AG04450 (cell line): ENCODE data around the gene SGO1. TPM values are rescaled to one million over a fixed set of nuclear protein-coding genes. Genes with fewer than 3 reads are reported as not detected.

ENCODE experiments used
- CTCF ChIA-PET: fragments of 300-600, 350-600 bp; formaldehyde crosslinking; extraction: SDS; loops from one replicate; lab custom pipeline; 2022; ENCODE audit warnings: antibody characterized with exemption, inconsistent platforms; lab: Charles Lee
- POLR2A ChIA-PET: fragments of 350-600 bp; formaldehyde crosslinking; extraction: SDS; loops from one replicate; lab custom pipeline; 2021; ENCODE audit warnings: antibody characterized with exemption, inconsistent platforms; lab: Yijun Ruan, JAX
- DNase-seq: peaks from one replicate; pipeline ENCODE4 v3.0.0-alpha.2; 2011; ENCODE audit warnings: low read depth, low spot score
- H3K27ac ChIP-seq: one replicate; pipeline ENCODE4 v1.5.1; 2012; ENCODE audit warnings: low read depth, low read length, control low read depth
- H3K27me3 ChIP-seq: one replicate; pipeline ENCODE4 v1.6.0; 2012; ENCODE audit warnings: low read length; ENCODE audit not compliant: control insufficient read depth, insufficient read depth
- H3K4me3 ChIP-seq: 2 replicates; pipeline ENCODE4 v1.5.1; 2011; ENCODE audit warnings: mild to moderate bottlenecking, low read depth, low read length, control low read depth
- H3K9me3 ChIP-seq: 2 replicates; pipeline ENCODE4 v1.5.1; 2012; ENCODE audit warnings: low read length; ENCODE audit not compliant: control insufficient read depth, insufficient read depth
- polyA minus RNA-seq: library from RNA; depleted of rRNA, polyadenylated mRNA; stranded (reverse); fragments of >200 nt; gene quantifications from 2 replicates; pipeline ENCODE4 v1.2.3, GENCODE V29; 2011; rRNA and poly(A)+ RNA removed
- polyA plus RNA-seq: library from polyadenylated mRNA; depleted of rRNA; stranded (reverse); fragments of >200 nt; gene quantifications from 2 replicates; pipeline ENCODE4 v1.2.3, GENCODE V29; 2011; rRNA removed
- TF ChIP-seq, protein P1 (sequence below): IDR thresholded peaks from 2 replicates; pipeline ENCODE4 v1.5.1; 2011; ENCODE audit warnings: low read depth, low read length, control low read depth, inconsistent platforms

Gene SGO1
- 1.3 and 2.2 TPM in 2 replicates for polyA plus RNA-seq
- polyA minus RNA-seq: 0.69 and 1.0 TPM in 2 replicates

DNA sequence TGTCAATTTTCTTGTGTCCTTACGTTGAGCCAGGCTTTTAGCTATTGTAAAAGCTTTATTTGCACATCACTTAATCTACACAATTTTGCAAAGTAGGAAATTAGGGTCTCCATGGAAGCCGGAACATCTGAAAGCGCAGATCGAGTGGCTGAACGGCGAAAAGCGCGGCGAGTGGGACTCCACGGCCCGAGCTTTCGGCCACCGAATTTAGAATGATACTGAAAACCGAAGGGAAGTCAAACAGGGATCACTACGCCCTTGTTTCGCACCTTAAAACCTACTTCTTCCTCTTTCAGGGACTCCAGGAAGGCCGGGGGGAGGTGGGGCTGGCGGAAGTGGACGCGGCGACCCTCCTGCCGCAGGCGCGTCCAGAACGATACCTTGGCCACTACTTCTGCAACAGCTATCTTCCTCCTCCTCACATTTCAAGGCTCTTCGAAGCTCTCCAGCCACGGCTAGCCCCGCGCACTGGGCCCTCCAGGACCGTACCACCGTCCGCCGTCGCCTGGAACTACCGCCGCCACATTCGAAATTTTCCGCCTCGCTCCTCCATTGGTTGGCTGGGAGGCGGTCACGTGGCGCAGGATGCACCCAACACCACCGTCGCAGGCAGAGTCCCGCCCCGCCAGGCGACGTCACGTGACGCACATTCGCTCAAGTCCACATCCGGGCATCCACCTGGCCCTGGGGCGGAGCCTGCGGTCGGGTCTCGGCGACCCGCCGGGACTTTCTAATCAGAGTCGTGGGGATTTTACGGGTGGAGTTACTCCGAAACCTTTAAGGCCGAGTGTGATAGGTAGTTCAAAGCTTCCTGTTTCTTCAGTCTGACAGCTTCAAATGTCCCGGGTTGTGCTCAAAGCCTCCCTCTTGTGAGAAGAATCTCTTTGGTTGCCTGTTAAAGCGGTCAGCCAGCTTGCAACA is at the start of gene SGO1:
Gene SGO1, minus strand, starts transcription at position 528 of the 921 bp plus-strand sequence. CDS start 2,179 bp downstream, outside the sequence.
- Histone ChIP-seq H3K4me3 (peak within 1 kb of the TSS; percentile 97), H3K9me3 (peaks cover 2% of the 10 kb centered on the region; the same call in 1 of the 2 replicates), H3K27me3 (no peaks in the 10 kb centered on the region), H3K27ac (peak within 1 kb of the TSS; percentile 92)
- CTCF ChIA-PET: interaction anchor here (0.6 to 0.9 kb wide), 2 partner anchors 145 to 175 kb away, joined by 3 to 4 read pairs; no protein-coding TSS in a partner anchor
- DNase-seq: peak; percentile 90
- TF ChIP-seq, protein P1, sequence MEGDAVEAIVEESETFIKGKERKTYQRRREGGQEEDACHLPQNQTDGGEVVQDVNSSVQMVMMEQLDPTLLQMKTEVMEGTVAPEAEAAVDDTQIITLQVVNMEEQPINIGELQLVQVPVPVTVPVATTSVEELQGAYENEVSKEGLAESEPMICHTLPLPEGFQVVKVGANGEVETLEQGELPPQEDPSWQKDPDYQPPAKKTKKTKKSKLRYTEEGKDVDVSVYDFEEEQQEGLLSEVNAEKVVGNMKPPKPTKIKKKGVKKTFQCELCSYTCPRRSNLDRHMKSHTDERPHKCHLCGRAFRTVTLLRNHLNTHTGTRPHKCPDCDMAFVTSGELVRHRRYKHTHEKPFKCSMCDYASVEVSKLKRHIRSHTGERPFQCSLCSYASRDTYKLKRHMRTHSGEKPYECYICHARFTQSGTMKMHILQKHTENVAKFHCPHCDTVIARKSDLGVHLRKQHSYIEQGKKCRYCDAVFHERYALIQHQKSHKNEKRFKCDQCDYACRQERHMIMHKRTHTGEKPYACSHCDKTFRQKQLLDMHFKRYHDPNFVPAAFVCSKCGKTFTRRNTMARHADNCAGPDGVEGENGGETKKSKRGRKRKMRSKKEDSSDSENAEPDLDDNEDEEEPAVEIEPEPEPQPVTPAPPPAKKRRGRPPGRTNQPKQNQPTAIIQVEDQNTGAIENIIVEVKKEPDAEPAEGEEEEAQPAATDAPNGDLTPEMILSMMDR: 0 out of 2 replicates have a peak, but pooled peaks have one; percentile 13
- POLR2A ChIA-PET: interaction anchor here (0.6 kb wide), 2 partner anchors 37 to 287 kb away, joined by 3 read pairs; no protein-coding TSS in a partner anchor

DNA sequence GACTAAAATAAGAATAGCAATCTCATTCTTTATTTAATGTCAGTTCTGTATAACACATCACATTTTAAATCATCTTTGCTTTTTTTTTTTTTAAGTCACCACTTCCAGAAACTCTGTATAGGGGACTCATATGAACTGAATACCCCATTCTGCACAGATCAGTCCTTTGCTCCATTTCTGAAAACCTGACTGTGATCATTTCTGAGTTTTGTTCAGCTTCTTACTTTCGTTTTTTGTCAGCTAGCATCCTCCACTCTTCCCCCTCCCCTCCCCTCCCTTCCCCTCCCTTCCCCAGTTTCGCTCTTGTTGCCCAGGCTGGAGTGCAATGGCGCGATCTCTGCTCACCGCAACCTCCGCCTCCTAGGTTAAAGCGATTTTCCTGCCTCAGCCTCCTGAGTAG is 49.8 kb upstream of the SGO1 start:
- Histone ChIP-seq H3K4me3 (no peak overlapping the region), H3K9me3 (no peaks in the 10 kb centered on the region), H3K27me3 (no peaks in the 10 kb centered on the region), H3K27ac (no peak overlapping the region)
- DNase-seq: no peak
- ChIA-PET CTCF (no interaction called here), POLR2A (no interaction called here)
- TF ChIP-seq, protein P1: no peak

DNA sequence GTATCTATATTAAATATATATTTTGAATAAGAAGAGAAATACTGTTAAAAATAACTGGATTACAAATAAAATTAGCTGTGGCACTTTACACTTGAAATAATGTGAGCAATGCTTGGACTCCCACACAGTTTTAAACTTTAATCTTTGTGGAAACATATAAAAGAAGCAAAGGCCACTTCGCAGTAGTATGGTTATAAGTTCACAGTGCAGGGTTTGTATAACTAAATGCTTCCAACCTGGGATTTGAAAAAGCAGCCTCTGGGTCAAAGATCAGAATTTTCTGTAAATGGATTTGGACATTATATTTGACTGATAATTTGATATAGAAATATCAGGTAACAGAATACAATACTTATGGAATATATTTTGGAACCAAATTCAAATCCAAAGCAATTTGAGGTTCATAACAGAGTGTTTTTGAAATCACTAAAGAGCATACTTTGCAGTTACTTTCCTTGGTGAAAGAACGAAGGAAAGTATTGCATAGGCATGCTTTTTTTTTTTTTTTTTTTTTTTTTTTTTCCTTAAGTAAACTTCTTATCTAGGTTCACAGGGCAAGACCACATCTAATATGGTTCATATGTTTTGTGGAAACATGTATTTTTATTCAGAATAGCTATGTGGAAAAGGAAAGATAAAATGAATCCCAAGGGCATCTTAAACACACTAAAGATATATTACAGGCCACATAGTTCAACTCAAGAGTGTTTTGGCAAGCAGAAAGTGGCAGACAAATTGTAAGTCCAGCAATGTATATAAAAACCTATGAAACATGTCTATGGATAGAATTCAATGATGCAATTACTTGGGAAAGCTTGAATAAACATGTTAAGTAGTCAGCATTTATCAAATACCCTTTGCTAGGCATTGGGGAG is 47.1 kb upstream of the SGO1 start:
- ChIA-PET POLR2A (no interaction called here), CTCF (no interaction called here)
- TF ChIP-seq, protein P1: no peak
- H3K27me3 ChIP-seq: no peaks in the 10 kb centered on the region
- H3K27ac ChIP-seq: no peak overlapping the region
- DNase-seq: no peak
- no peaks in the 10 kb centered on the region for H3K9me3 ChIP-seq
- no peak overlapping the region for H3K4me3 ChIP-seq

DNA sequence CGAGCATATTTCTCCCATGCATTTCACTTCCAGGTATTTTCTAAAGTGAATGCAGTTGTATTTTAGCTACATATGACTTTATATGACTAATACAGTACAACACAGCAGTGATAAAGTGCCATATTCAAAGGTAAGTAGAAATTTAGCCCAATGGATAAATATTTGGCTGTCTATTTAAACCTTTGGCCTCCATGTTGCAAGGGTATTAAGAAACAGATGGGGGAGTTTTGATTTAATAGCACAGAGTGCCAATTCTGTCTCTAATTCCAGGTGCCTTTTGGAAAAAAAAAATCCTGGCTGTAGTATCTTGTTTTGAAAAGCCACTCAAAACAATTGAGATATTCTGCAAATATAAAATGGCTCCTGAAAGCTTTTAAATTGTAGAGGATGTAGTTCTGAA is 44.9 kb upstream of the SGO1 start:
- Histone ChIP-seq H3K27me3 (no peaks in the 10 kb centered on the region), H3K4me3 (no peak overlapping the region), H3K27ac (no peak overlapping the region), H3K9me3 (no peaks in the 10 kb centered on the region)
- ChIA-PET CTCF (no interaction called here), POLR2A (no interaction called here)
- DNase-seq: no peak
- TF ChIP-seq, protein P1: no peak
